Measurements from ENCODE around the gene VDAC2. TPM values are rescaled to one million over a fixed set of nuclear protein-coding genes. Genes with fewer than 3 reads are reported as not detected.
A peak's percentile ranks its signal among the peaks of the same experiment; 100 is the strongest.
"Not testable (repeated sequence)": the region's sequence is repeated elsewhere in the genome, so short reads cannot be mapped to it uniquely, and the experiment has no call there.

VDAC2 gene
- total and polyA plus RNA-seq, 2 experiments from 2014 or later = 147 to 268 TPM

- Histone ChIP-seq H3K36me3 (ENCODE audit: low read depth) (no peaks in the 10 kb centered on the region), H4K20me1 (ENCODE audit: insufficient read depth) (no peaks in the 10 kb centered on the region), H3K9me3 (ENCODE audit: low read depth) (no peaks in the 10 kb centered on the region), H3K79me2 (ENCODE audit: insufficient read depth) (peaks cover 2% of the 10 kb centered on the region), H3F3A (ENCODE audit: insufficient read depth) (peaks cover 27% of the 10 kb centered on the region), H3K4me3 (no peak overlapping the region), H3K9me2 (ENCODE audit: insufficient read depth) (no peaks in the 10 kb centered on the region), H3K27me3 (replicated peaks; ENCODE audit: insufficient read depth) (no peaks in the 10 kb centered on the region), H3K9ac (no peak overlapping the region), H3K4me1 (ENCODE audit: insufficient read depth) (peaks cover 35% of the 10 kb centered on the region), H3K27ac (no peak overlapping the region), H2AFZ (no peak overlapping the region), H3K4me2 (ENCODE audit: unreplicated experiment) (no peak overlapping the region)
- TF ChIP-seq EZH2 (IDR thresholded peaks at IDR 0.05; ENCODE audit: insufficient read depth, poor library complexity, severe bottlenecking) (no peak), EZH2phosphoT487 (IDR thresholded peaks at IDR 0.05; ENCODE audit: insufficient read depth, low read depth) (no peak)
- DNase-seq = no peak
- 91 to 94% methylated on average over 2 of the region's 2 CpGs for WGBS, 2 experiments (ENCODE audit: low coverage in 1 of 2, low lambda C conversion rate in 2 of 2, missing lambda C conversion rate in 2 of 2)
- in situ Hi-C loops (cut with MboI) = no loop called here
Measured at GRCh38 chr10:75205908-75206307, 4.7 kb upstream of the VDAC2 start.

- Histone ChIP-seq H3F3A (ENCODE audit: insufficient read depth) (peaks cover 27% of the 10 kb centered on the region), H3K4me1 (ENCODE audit: insufficient read depth) (peaks cover 35% of the 10 kb centered on the region)
- H3K4me3 ChIP-seq; H3K9me2 ChIP-seq (ENCODE audit: insufficient read depth); H3K27me3 ChIP-seq (replicated peaks; ENCODE audit: insufficient read depth); H3K4me2 ChIP-seq (ENCODE audit: unreplicated experiment); H4K20me1 ChIP-seq (ENCODE audit: insufficient read depth); H3K79me2 ChIP-seq (ENCODE audit: insufficient read depth); H3K9ac ChIP-seq; H3K27ac ChIP-seq; DNase-seq; H3K36me3 ChIP-seq (ENCODE audit: low read depth); H2AFZ ChIP-seq; in situ Hi-C loops (cut with MboI); H3K9me3 ChIP-seq (ENCODE audit: low read depth): not testable (repeated sequence)
- 87 to 91% methylated on average over 14 of the region's 14 CpGs for WGBS, 2 experiments (ENCODE audit: low coverage in 1 of 2, low lambda C conversion rate in 2 of 2, missing lambda C conversion rate in 2 of 2)
Measured at GRCh38 chr10:75206638-75207037, 4.0 kb upstream of the VDAC2 start.

DNA sequence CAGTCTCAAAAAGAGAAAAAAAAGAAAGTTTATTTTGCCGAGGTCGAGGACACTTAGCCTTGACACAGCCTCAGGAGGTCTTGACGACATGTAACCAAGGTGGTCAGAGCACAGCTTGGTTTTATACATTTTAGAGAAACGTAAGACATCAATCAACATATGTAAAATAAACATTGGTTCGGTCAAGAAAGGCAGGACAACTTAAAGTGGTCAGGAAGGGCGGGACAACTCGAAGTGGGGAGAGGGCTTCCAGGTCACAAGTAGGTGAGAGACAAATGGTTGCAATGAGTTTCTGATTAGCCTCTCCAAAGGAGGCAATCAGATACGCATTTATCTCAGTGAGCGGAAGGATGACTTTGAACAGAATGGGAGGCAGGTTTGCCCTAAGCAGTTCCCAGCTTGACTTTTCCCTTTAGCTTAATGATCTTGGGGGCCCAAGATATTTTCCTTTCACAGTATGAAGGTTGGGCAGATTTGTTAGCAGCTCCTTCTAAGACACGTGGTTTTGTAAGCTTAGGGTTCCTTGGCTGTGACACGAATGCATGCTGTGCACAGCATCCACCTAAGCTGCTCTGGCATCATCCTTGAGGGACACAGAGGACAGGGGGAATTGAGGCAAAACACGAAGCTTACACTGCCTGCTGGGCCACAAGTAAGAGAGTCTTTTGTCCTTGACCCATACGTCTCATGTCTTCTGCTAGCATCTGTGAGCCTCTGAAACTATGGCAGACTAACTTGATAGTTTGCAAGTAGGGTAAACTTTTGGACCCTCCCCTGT, 3.3 kb upstream of the VDAC2 start:
- no peak overlapping the region for H3K4me2 ChIP-seq (ENCODE audit: unreplicated experiment)
- no peak overlapping the region for H3K4me3 ChIP-seq
- no peaks in the 10 kb centered on the region for H3K27me3 ChIP-seq (replicated peaks; ENCODE audit: insufficient read depth)
- H3K9ac ChIP-seq = no peak overlapping the region
- no peak for TF ChIP-seq EZH2 (IDR thresholded peaks at IDR 0.05; ENCODE audit: insufficient read depth, poor library complexity, severe bottlenecking)
- TF ChIP-seq EZH2phosphoT487 (IDR thresholded peaks at IDR 0.05; ENCODE audit: insufficient read depth, low read depth) = no peak
- H3K79me2 ChIP-seq (ENCODE audit: insufficient read depth) = peaks cover 15% of the 10 kb centered on the region
- H3K9me2 ChIP-seq (ENCODE audit: insufficient read depth) = no peaks in the 10 kb centered on the region
- in situ Hi-C loops (cut with MboI) = no loop called here
- H3K4me1 ChIP-seq (ENCODE audit: insufficient read depth) = peaks cover 37% of the 10 kb centered on the region
- no peak for DNase-seq
- H2AFZ ChIP-seq = no peak overlapping the region
- WGBS, 2 experiments (ENCODE audit: low coverage in 1 of 2, low lambda C conversion rate in 2 of 2, missing lambda C conversion rate in 2 of 2) = 87 to 90% methylated on average over 13 of the region's 13 CpGs
- peak overlapping the region; percentile 99 for H3K27ac ChIP-seq
- peaks cover 4% of the 10 kb centered on the region; the same call in 1 of the 2 replicates for H3K36me3 ChIP-seq (ENCODE audit: low read depth)
- H3F3A ChIP-seq (ENCODE audit: insufficient read depth) = peaks cover 27% of the 10 kb centered on the region
- H4K20me1 ChIP-seq (ENCODE audit: insufficient read depth) = no peaks in the 10 kb centered on the region; the same call in 1 of the 2 replicates
- no peaks in the 10 kb centered on the region for H3K9me3 ChIP-seq (ENCODE audit: low read depth)

- peaks cover 20% of the 10 kb centered on the region for H3K79me2 ChIP-seq (ENCODE audit: insufficient read depth)
- H3K4me2 ChIP-seq (ENCODE audit: unreplicated experiment) = peak overlapping the region; percentile 8
- H3K9me3 ChIP-seq (ENCODE audit: low read depth) = no peaks in the 10 kb centered on the region
- in situ Hi-C loops (cut with MboI) = no loop called here
- 96 to 100% methylated on average over 1 of the region's 1 CpG for WGBS, 2 experiments (ENCODE audit: low coverage in 1 of 2, low lambda C conversion rate in 2 of 2, missing lambda C conversion rate in 2 of 2)
- H3K27me3 ChIP-seq (replicated peaks; ENCODE audit: insufficient read depth) = no peaks in the 10 kb centered on the region
- no peak overlapping the region for H2AFZ ChIP-seq
- H3K27ac ChIP-seq = peak overlapping the region; percentile 99
- H3K9me2 ChIP-seq (ENCODE audit: insufficient read depth) = no peaks in the 10 kb centered on the region
- H3K4me3 ChIP-seq = no peak overlapping the region
- peaks cover 37% of the 10 kb centered on the region for H3K4me1 ChIP-seq (ENCODE audit: insufficient read depth)
- H3K9ac ChIP-seq = no peak overlapping the region
- DNase-seq = no peak
- H3F3A ChIP-seq (ENCODE audit: insufficient read depth) = peaks cover 27% of the 10 kb centered on the region
- TF ChIP-seq EZH2phosphoT487 (IDR thresholded peaks at IDR 0.05; ENCODE audit: insufficient read depth, low read depth) (no peak), EZH2 (IDR thresholded peaks at IDR 0.05; ENCODE audit: insufficient read depth, poor library complexity, severe bottlenecking) (no peak)
- no peaks in the 10 kb centered on the region; the same call in 1 of the 2 replicates for H4K20me1 ChIP-seq (ENCODE audit: insufficient read depth)
- peaks cover 10% of the 10 kb centered on the region; the same call in 1 of the 2 replicates for H3K36me3 ChIP-seq (ENCODE audit: low read depth)
Measured at GRCh38 chr10:75207857-75208144, 2.8 kb upstream of the VDAC2 start.
